Measurements from ENCODE around the gene OGA. TPM values are rescaled to one million over a fixed set of nuclear protein-coding genes. Genes with fewer than 3 reads are reported as not detected.

The OGA gene
- total and polyA plus RNA-seq, 2 donors (not counting 3 experiments of a cell fraction or from before 2014, with no cell fraction given): 30.8 to 118 TPM

GRCh38 chr10:101858723-101859500 lies 40.7 kb upstream of the OGA start:
- Histone ChIP-seq H3K79me2 (ENCODE audit: control insufficient read depth, insufficient read depth, low read length) (no peaks in the 10 kb centered on the region), H3K4me3 (replicated peaks in 1 of 3; ENCODE audit: insufficient read depth in 1 of 3, low read depth in 1 of 3, low read length in 3 of 3) (no peak overlapping the region), H2AFZ (ENCODE audit: low read depth, low read length) (no peak overlapping the region), H3K9me3 (replicated peaks; ENCODE audit: control insufficient read depth, insufficient read depth, low read length) (no peaks in the 10 kb centered on the region), H3K9me1 (replicated peaks; ENCODE audit: control insufficient read depth, extremely low read depth, insufficient read depth, low read length) (no peaks in the 10 kb centered on the region), H3K36me3 (ENCODE audit: control insufficient read depth in 2 of 2, extremely low read depth in 1 of 2, insufficient read depth in 2 of 2, low read length in 2 of 2) (no peaks in the 10 kb centered on the region), H3K4me1 (ENCODE audit: control insufficient read depth, extremely low read depth, insufficient read depth, low read length) (peaks cover 12% of the 10 kb centered on the region), H3K9ac (replicated peaks; ENCODE audit: extremely low read depth, insufficient read depth, low read length) (no peak overlapping the region), H3K4me2 (ENCODE audit: insufficient read depth, low read length) (no peak overlapping the region), H4K20me1 (replicated peaks; ENCODE audit: control insufficient read depth, extremely low read depth, insufficient read depth, low read length) (no peaks in the 10 kb centered on the region), H3K27ac (ENCODE audit: insufficient read depth, low read depth, low read length) (no peak overlapping the region), H3K27me3 (ENCODE audit: control insufficient read depth in 2 of 2, insufficient read depth in 2 of 2, low read length in 2 of 2) (no peaks in the 10 kb centered on the region)
- FAIRE-seq (no peak), DNase-seq (ENCODE audit: low read depth, low spot score) (no peak)
- POLR2A ChIA-PET: no interaction called here
- intact Hi-C loops (cut with micrococcal nuclease) (no loop called here), dilution Hi-C loops (cut with MboI; ENCODE audit: extremely low pct_ligation_motif_present, low sequenced_read_pairs) (no loop called here)
- no TSS peak for BruUV-seq (replicated peaks)
- TF ChIP-seq MAX (IDR thresholded peaks at IDR 0.05; ENCODE audit: insufficient read depth, insufficient read length) (no peak), GATA2 (IDR thresholded peaks at IDR 0.05; ENCODE audit: insufficient read depth, insufficient read length, low read depth, low read length) (no peak), CTCF (IDR thresholded peaks at IDR 0.05; ENCODE audit: extremely low read depth in 1 of 2, insufficient read depth in 1 of 2, low read depth in 1 of 2, low read length in 2 of 2) (no peak), JUN (IDR thresholded peaks at IDR 0.05; ENCODE audit: borderline replicate concordance, insufficient read depth, insufficient read length, low read depth) (no peak), FOS (IDR thresholded peaks at IDR 0.05; ENCODE audit: borderline replicate concordance, insufficient read depth, low read length) (no peak), MYC (IDR thresholded peaks at IDR 0.05; ENCODE audit: low read depth, low read length) (no peak), POLR2AphosphoS5 (IDR thresholded peaks at IDR 0.05; ENCODE audit: insufficient read depth, low read depth, low read length) (no peak), POLR2A (IDR thresholded peaks at IDR 0.05; ENCODE audit: low read depth, low read length) (no peak), EZH2 (IDR thresholded peaks at IDR 0.05; ENCODE audit: borderline replicate concordance, low read depth, low read length, severe bottlenecking) (no peak)
- CTCF ChIA-PET: interaction anchor here (0.7 to 5.9 kb wide), 11 partner anchors 10 to 213 kb away, joined by 3 to 43 read pairs (median 5); partner anchors contain the start of gene KCNIP2
